ENCODE data around the gene SLC12A8. TPM values are rescaled to one million over a fixed set of nuclear protein-coding genes. Genes with fewer than 3 reads are reported as not detected.

Gene SLC12A8
- total and polyA plus RNA-seq, 2 donors (not counting 1 experiment from before 2014, with no cell fraction given), result 0.57 to 1.1 TPM

DNA sequence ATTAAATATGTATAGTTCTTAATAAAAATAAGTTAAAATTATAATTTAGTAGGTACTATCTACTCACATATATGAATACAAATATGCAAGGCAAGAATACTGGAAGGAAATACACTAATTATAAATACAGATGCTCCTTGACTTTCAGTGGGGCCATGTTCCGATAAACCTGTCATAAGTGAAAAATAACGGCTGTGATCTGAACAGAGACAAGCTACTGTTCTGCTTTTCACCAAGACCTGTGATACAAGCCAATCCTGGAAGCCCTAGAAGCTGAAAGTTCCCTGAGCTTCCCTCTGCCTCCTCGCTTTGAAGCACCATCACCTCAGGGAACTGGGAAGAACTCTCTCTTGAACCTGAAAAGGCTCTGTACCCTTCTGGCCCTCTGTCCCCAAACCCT, 55.4 kb downstream of the SLC12A8 start:
- Histone ChIP-seq H3K9me3 (ENCODE audit: control extremely low read depth in 1 of 3, control insufficient read depth in 2 of 3, insufficient read depth in 1 of 3, low read length in 2 of 3) (no peaks in the 10 kb centered on the region), H3K27me3 (replicated peaks in 1 of 4; ENCODE audit: control extremely low read depth in 1 of 4, control insufficient read depth in 3 of 4, insufficient read depth in 4 of 4, low read length in 3 of 4) (peaks cover 0 to 3% (median 0%) of the 10 kb centered on the region in 4 experiments), H2AFZ (ENCODE audit: insufficient read depth, low read depth, low read length, poor library complexity, severe bottlenecking) (no peak overlapping the region), H3K9ac (ENCODE audit: low read length) (no peak overlapping the region), H3K4me2 (replicated peaks; ENCODE audit: low read depth, low read length, poor library complexity, severe bottlenecking) (no peak overlapping the region), H3K36me3 (replicated peaks in 1 of 2; ENCODE audit: control extremely low read depth in 1 of 2, control insufficient read depth in 1 of 2, extremely low read depth in 1 of 2, insufficient read depth in 2 of 2, low read length in 1 of 2) (no peaks in the 10 kb centered on the region), H3K4me3 (ENCODE audit: control extremely low read depth in 1 of 5, extremely low read depth in 1 of 5, insufficient read depth in 1 of 5, low read depth in 2 of 5, low read length in 4 of 5) (no peak overlapping the region), H3K79me2 (ENCODE audit: control insufficient read depth, insufficient read depth, low read length) (no peaks in the 10 kb centered on the region), H4K20me1 (ENCODE audit: control insufficient read depth, insufficient read depth, low read length, poor library complexity, severe bottlenecking) (no peaks in the 10 kb centered on the region), H3K4me1 (ENCODE audit: control insufficient read depth in 2 of 2, insufficient read depth in 2 of 2, low read length in 2 of 2) (peaks cover 5 to 19% of the 10 kb centered on the region in 2 donors), H3K27ac (ENCODE audit: low read length in 2 of 2) (no peak overlapping the region)
- H3K27ac Mint-ChIP-seq, result no peak overlapping the region
- H3K4me3 Mint-ChIP-seq, result no peak overlapping the region
- CTCF ChIA-PET, result no interaction called here
- no peak for ATAC-seq (ENCODE audit: low read depth)
- no peak for DNase-seq
- intact Hi-C loops (cut with micrococcal nuclease), result no loop called here
- WGBS (ENCODE audit: insufficient coverage), result 79% methylated on average over 3 of the region's 3 CpGs
- peaks cover 10% of the 10 kb centered on the region for H3K4me1 Mint-ChIP-seq
- POLR2A ChIA-PET, result no interaction called here
- H3K27me3 Mint-ChIP-seq, result no peaks in the 10 kb centered on the region
- H3K9me3 Mint-ChIP-seq (ENCODE audit: insufficient read depth), result no peaks in the 10 kb centered on the region
- TF ChIP-seq CTCF (IDR thresholded peaks at IDR 0.05) (no peak), EZH2 (IDR thresholded peaks at IDR 0.05; ENCODE audit: borderline replicate concordance, insufficient read depth, low read depth, low read length, poor library complexity, severe bottlenecking) (no peak)

- Histone ChIP-seq H3K79me2 (ENCODE audit: control insufficient read depth, insufficient read depth, low read length) (no peaks in the 10 kb centered on the region), H3K4me1 (ENCODE audit: control insufficient read depth in 2 of 2, insufficient read depth in 2 of 2, low read length in 2 of 2) (peaks cover 5 to 19% of the 10 kb centered on the region in 2 donors), H3K4me2 (replicated peaks; ENCODE audit: low read depth, low read length, poor library complexity, severe bottlenecking) (no peak overlapping the region), H4K20me1 (ENCODE audit: control insufficient read depth, insufficient read depth, low read length, poor library complexity, severe bottlenecking) (no peaks in the 10 kb centered on the region), H3K36me3 (replicated peaks in 1 of 2; ENCODE audit: control extremely low read depth in 1 of 2, control insufficient read depth in 1 of 2, extremely low read depth in 1 of 2, insufficient read depth in 2 of 2, low read length in 1 of 2) (no peaks in the 10 kb centered on the region), H3K4me3 (ENCODE audit: control extremely low read depth in 1 of 5, extremely low read depth in 1 of 5, insufficient read depth in 1 of 5, low read depth in 2 of 5, low read length in 4 of 5) (no peak overlapping the region), H3K27ac (ENCODE audit: low read length in 2 of 2) (no peak overlapping the region), H3K9me3 (ENCODE audit: control extremely low read depth in 1 of 3, control insufficient read depth in 2 of 3, insufficient read depth in 1 of 3, low read length in 2 of 3) (no peaks in the 10 kb centered on the region), H3K9ac (ENCODE audit: low read length) (no peak overlapping the region), H2AFZ (ENCODE audit: insufficient read depth, low read depth, low read length, poor library complexity, severe bottlenecking) (no peak overlapping the region), H3K27me3 (replicated peaks in 1 of 4; ENCODE audit: control extremely low read depth in 1 of 4, control insufficient read depth in 3 of 4, insufficient read depth in 4 of 4, low read length in 3 of 4) (peaks cover 0 to 3% (median 0%) of the 10 kb centered on the region in 4 experiments)
- Mint-ChIP-seq H3K9me3 (ENCODE audit: insufficient read depth) (no peaks in the 10 kb centered on the region), H3K4me3 (no peak overlapping the region), H3K27ac (no peak overlapping the region), H3K4me1 (peaks cover 10% of the 10 kb centered on the region), H3K27me3 (no peaks in the 10 kb centered on the region)
- TF ChIP-seq CTCF (IDR thresholded peaks at IDR 0.05), result no peak
- no peak for ATAC-seq (ENCODE audit: low read depth)
- intact Hi-C loops (cut with micrococcal nuclease), result no loop called here
- POLR2A ChIA-PET, result no interaction called here
- no peak for DNase-seq
- 98% methylated on average over 5 of the region's 7 CpGs for WGBS (ENCODE audit: insufficient coverage)
- CTCF ChIA-PET, result no interaction called here
Observed at GRCh38 chr3:125156456-125156855, 56.1 kb downstream of the SLC12A8 start.

Data from B cell (primary cell).